ENCODE data around the gene NAALADL2. TPM values are rescaled to one million over a fixed set of nuclear protein-coding genes. Genes with fewer than 3 reads are reported as not detected.

NAALADL2 gene
- total RNA-seq, 1 experiment from 2014 or later, result 1.6 TPM

- Histone ChIP-seq H2AK5ac (ENCODE audit: insufficient read length, low read length) (no peak overlapping the region), H4K20me1 (ENCODE audit: control insufficient read depth, insufficient read depth, insufficient read length) (no peaks in the 10 kb centered on the region), H3K18ac (ENCODE audit: insufficient read length, low read depth, low read length) (no peak overlapping the region), H3K14ac (ENCODE audit: insufficient read depth, low read length) (no peak overlapping the region), H4K8ac (replicated peaks; ENCODE audit: insufficient read length, low read depth, low read length) (no peak overlapping the region), H2BK15ac (ENCODE audit: low read depth, low read length) (no peak overlapping the region), H2AFZ (ENCODE audit: low read length) (no peak overlapping the region), H2BK120ac (ENCODE audit: low read depth, low read length, poor library complexity, severe bottlenecking) (no peak overlapping the region), H3K23me2 (ENCODE audit: insufficient read length, low read depth, low read length, poor library complexity, severe bottlenecking) (no peaks in the 10 kb centered on the region), H3K79me1 (ENCODE audit: insufficient read depth, low read depth, low read length, poor library complexity, severe bottlenecking) (no peaks in the 10 kb centered on the region), H4K5ac (ENCODE audit: insufficient read length, low read depth, low read length) (no peak overlapping the region), H3T11ph (ENCODE audit: low read length) (no peak overlapping the region), H3K9me3 (ENCODE audit: control insufficient read depth, low read depth, low read length) (no peaks in the 10 kb centered on the region), H3K4me1 (ENCODE audit: insufficient read depth, low read length) (no peaks in the 10 kb centered on the region), H4K91ac (ENCODE audit: insufficient read length, low read depth, low read length) (no peak overlapping the region), H2BK20ac (ENCODE audit: low read depth, low read length, poor library complexity, severe bottlenecking) (no peak overlapping the region), H3K27me3 (ENCODE audit: insufficient read depth, low read length) (no peaks in the 10 kb centered on the region), H3K56ac (ENCODE audit: insufficient read length, low read depth, low read length) (no peak overlapping the region), H2BK12ac (ENCODE audit: insufficient read length, low read depth, low read length) (no peak overlapping the region), H3K23ac (ENCODE audit: insufficient read length, low read depth, low read length) (no peak overlapping the region), H3K4ac (ENCODE audit: low read depth, low read length) (no peak overlapping the region), H3K9ac (ENCODE audit: extremely low read depth, insufficient read length, low read length) (no peak overlapping the region), H3K4me2 (ENCODE audit: insufficient read depth, insufficient read length, low read length) (no peak overlapping the region), H3K79me2 (ENCODE audit: insufficient read depth, low read length) (no peaks in the 10 kb centered on the region), H3K27ac (ENCODE audit: insufficient read length, low read depth, low read length) (no peak overlapping the region), H2BK5ac (ENCODE audit: insufficient read length, low read length) (no peak overlapping the region)
- Mint-ChIP-seq H3K9me3 (peaks cover 2 to 4% of the 10 kb centered on the region in 2 experiments; a peak in 1 of 5 replicates), H3K27ac (no peak overlapping the region), H3K4me3 (no peak overlapping the region), H3K4me1 (peaks cover 2 to 4% of the 10 kb centered on the region in 2 experiments; a peak in 2 of 4 replicates), H3K27me3 (ENCODE audit: low read depth) (no peaks in the 10 kb centered on the region), H3K36me3 (ENCODE audit: insufficient read depth in 1 of 3, low read depth in 3 of 3) (no peaks in the 10 kb centered on the region)
- no peak for DNase-seq
- no peak for TF ChIP-seq CTCF (conservative IDR thresholded peaks at IDR 0.05)
These were observed 37.7 kb upstream of the NAALADL2 start for GRCh38 chr3:174821477-174821876.

Data from H9 (cell line).